ENCODE data around the gene SLC2A4RG.

Gene SLC2A4RG

DNA sequence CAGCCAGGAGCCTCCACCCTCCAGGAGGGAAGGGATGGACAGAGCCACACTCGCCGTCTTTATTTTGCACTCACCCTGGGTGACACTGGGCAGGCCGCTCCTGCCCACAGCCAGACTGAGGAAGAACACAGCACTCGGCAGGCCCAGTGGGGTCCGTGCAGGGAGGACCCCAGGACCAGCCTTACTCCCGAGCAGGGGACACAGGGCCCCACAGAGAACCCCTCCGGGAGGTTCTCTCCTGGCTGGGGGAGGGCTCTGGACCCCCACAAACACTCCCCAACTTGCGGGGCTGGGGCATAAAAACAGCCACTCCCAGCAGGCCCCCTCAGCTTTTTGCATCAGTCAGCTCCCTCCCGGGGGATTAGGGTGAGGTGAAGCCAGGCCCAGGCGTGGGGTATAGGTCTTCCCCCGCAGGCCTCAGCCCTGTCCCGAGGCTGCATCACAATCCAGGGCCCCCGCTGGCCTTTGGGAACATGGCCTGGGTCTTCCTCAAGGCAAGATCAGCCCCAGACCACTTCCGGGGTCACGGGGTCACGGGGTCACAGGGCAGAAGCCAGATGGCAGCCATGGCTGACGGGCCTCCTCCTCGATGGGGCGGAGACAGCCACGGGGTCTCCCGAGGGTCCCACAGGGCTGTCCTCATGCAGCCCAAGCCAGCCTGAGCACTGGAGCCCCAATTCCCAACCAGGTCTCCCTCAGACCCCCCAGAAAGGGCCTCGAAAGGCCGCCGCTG is 39.9 kb upstream of the SLC2A4RG start:
- DNase-seq (ENCODE audit: low read depth, low spot score): peak; percentile 7

DNA sequence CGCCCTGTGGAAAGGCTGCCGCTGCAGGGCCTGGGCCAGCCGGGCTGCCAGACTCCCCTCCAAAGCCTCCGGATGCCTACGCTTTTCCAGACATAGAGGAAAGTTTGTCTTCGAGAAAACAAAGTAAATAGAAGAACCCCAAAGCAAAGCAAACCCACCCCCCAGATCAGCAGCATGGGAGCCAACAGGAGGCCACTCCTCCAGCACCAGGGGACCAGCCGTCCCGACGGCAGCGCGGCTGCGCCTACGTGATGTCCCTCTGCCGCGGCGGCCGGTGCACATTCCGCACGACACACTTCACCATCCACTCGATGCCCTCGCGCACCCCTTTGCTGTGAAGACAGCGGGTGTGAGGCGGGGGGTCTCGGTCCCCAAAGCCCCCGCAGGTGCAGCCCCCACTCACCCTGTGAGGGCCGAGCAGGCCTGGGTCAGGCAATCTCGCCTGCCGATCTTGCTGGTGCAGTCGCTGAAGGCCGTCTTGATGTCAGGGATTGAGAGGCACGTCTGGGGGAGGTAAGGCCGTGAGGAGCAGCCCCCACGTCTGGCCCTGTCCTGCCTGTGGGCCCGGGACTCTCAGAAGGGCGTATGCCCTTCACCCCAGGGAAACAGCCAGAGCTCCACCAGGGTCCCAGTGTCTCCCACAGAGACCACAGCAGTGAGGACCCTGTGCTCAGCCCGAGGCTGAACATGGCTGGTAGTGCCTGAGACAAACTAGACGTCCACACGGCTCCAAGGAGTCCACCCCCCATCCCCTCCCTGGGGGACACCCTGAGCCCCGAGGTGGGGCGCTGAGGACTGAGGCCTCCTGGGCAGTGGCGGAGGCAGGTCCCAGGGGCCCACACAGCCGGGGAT is 39.2 kb upstream of the SLC2A4RG start:
- DNase-seq (ENCODE audit: low read depth, low spot score): peak; percentile 4

DNA sequence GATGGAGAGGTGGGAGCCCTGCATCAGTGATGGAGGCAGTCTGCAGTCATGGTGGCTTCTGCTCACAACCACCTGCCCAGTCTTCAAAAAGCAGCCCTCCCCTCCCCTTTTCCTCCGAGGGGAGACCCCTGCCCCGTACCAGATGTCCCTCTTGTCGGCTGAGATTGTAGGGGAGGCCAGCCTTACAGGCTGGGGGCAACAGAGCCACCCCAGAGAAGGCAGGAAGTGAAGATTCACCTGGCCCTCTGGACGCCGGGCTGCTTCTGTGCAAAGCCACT is 38.6 kb upstream of the SLC2A4RG start:
- DNase-seq (ENCODE audit: low read depth, low spot score): peak; percentile 1

- DNase-seq (ENCODE audit: low read depth, low spot score): peak; percentile 1
These were observed 38.1 kb upstream of the SLC2A4RG start for GRCh38 chr20:63701329-63702035.

GRCh38 chr20:63702036-63702665 is 37.4 kb upstream of the SLC2A4RG start:
- DNase-seq (ENCODE audit: low read depth, low spot score): no peak

DNA sequence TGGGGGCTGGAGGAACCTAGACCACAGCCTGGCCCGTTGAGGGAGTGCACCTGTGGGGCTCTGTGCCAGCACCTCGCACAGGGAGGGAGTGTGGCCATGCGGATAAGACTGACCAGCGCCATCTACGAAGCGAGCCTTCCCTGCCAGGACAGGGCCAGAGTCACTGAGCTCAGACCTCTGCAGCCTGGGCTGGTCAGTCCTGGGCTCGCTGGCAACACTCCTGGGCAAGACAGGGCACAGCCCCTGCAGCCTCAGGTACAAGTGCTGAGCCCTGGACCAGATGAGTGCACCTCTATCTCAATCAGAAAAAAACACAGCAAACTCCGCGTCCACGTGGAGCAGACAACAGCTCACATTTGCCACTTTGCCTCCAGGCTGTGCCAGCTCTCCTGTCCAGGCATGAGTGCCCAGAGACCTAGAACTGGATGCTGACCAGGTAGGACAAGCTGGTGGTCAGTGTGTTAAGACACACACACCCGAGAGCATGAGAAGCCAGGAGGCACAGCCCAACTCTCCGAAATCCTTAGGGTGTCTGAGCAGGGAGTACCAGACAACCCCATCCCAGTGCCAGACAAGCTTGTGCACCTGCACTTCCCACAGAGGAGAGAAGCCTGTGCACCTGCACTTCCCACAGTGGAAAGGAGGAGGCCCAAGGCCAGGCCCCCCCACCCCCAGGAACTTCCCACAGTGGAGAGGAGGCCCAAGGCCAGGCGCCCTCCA is 36.7 kb upstream of the SLC2A4RG start:
- DNase-seq (ENCODE audit: low read depth, low spot score): peak; percentile 1

DNA sequence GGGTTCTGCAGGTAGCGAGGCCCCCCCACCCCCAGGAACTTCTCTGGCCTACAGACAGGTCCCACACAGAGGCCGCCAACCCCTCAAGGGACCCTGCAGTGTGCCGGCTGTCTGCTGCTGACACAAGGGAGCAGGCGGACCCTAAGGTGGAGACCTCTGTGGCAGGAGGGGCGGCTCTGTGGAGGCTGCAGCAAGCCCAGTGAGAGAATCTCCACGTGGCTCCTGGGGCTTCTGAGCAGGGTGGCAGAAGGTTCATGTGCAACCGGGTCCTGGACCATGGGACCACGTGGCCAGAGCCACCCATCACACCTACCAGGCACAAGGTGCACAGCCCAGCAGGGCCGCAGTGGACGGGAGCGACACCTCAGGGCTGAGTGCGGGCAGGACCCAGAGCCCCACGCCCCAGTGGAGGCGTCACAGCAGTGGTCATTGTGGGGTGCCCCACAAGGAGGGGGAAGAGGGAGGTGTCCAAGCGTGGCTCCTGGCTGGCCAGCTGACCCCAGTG is 36.1 kb upstream of the SLC2A4RG start:
- DNase-seq (ENCODE audit: low read depth, low spot score): no peak

GRCh38 chr20:63703976-63704748 is 35.4 kb upstream of the SLC2A4RG start:
- DNase-seq (ENCODE audit: low read depth, low spot score): no peak

DNA sequence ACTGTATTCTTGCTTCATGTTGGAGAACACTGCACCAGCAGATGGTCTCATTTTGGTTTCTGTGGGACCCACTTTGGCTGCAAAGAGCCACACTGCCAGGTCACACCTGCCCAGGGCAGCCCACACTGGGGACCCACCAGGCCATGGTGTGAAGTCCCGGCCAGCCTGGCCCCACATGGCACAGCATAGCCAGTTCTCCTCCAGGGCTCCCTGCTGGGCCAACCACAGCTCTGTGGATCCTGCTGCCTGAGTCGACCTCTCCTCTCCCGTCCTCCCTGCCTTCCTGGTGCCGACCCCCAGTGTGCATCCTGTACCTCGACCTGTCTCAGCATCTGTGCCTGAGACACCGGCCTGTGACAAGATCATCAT is 34.8 kb upstream of the SLC2A4RG start:
- no peak for DNase-seq (ENCODE audit: low read depth, low spot score)

GRCh38 chr20:63705232-63706026 is 34.1 kb upstream of the SLC2A4RG start:
- DNase-seq (ENCODE audit: low read depth, low spot score): no peak

DNA sequence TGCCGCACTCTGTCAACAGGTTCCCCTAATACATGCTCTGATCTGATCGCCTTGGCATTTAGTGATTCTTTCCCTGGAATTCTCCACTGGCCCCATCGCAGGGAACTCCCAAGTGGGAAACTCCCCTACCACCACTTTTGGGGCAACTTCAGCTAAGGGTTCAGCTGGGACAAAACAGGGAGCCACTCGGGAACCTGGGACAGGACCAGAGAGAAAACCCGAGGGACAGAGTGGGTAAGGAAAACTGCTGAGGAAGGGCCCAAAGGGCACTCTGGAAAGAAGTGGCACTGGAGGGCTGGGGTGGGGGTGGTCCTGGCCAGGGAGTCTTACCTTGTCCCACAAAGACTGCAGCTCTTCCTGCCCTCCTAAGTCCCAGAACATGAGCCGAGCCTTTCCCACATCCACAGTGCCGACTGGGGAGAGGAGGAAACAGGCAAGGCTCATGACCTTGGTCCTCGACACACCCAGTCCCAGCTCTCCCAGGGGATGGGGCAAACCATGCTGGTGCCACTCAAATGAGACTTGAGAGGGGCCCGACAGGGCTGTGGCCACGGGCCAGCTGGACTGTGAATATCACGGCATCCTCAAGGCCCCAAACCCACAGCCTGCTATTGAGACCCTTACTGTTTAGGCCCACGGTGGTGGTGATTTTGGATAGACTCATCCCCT is 33.4 kb upstream of the SLC2A4RG start:
- DNase-seq (ENCODE audit: low read depth, low spot score): no peak

DNA sequence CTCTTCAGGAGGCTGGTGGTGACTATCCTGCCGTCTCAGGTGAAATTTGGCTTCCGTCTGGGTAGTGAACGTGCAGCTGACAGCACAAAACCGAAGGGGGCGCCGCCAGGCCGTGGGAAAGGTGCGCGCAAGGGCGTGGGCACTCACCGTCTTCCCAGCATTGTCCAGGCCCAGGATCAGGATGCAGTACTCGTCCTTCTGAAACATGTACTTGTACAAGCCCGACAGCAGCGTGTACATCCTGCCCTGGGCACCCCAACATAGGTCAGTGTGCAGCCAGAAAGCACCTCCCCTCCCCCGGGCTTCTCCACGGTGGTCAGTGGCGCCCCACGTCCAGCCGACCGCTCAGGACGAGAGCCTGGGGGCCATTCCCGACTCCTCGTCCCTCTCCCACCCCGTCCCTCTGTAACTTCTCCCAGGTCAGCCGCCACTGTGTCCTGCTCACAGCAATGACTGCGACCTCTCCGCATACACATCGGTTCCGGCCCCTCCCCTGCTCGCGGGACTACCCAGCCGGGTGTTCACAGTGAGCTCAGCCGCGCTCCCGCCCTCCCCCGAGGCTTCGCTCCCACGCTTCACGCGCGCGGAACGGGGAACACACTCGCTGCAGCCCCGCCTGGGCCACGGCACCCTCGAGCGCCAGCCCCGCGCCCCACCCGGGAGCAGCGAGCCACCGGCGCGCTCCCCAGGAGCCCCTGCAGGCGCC is 32.6 kb upstream of the SLC2A4RG start:
- peak; percentile 61 for DNase-seq (ENCODE audit: low read depth, low spot score)

DNA sequence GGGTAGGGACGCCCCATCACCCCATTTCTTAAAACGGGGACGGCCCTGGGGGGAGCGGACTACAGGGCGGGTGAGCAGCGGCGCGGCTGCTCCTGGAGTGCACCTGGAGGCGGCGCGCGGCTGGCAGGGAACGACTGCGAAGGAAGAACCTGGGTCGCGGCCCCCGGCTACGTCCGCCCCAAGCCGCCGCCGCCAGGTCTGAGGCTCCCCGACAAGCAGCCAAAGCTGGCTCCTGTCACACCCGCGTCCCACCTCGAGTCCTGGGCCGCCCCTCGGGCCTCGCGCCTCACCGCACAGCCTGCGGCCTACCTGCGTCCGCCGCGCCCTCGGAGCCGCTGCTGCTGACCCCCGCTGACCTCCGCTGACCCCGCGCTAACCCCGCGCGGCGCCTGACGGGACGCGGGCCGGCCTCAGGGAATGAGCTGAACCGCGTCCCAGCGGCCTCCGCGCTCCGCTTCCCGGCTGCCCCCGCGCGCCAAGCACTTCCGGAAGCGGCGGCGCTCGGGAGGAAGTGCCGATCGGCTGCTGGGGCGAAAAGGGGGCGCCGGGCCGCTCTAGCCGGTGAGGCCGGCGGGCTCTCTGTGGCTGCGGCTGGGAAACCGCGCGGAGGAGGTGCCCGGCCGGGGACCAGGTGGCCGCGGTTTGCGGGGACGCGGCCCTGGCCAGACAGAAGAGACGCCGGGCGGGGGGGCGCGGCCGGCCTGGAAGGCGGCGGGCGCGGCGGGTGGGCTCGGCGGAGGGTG is 31.8 kb upstream of the SLC2A4RG start, which contains the start of the genes ARFRP1 and ZGPAT:
ARFRP1 (minus strand) TSS at position 419 of the 743 bp plus-strand sequence. CDS start 885 bp downstream, outside the sequence.
ZGPAT (plus strand) TSS at position 482 of the 743 bp plus-strand sequence. CDS start 542 bp downstream, outside the sequence.
- peak; percentile 88 for DNase-seq (ENCODE audit: low read depth, low spot score)

DNA sequence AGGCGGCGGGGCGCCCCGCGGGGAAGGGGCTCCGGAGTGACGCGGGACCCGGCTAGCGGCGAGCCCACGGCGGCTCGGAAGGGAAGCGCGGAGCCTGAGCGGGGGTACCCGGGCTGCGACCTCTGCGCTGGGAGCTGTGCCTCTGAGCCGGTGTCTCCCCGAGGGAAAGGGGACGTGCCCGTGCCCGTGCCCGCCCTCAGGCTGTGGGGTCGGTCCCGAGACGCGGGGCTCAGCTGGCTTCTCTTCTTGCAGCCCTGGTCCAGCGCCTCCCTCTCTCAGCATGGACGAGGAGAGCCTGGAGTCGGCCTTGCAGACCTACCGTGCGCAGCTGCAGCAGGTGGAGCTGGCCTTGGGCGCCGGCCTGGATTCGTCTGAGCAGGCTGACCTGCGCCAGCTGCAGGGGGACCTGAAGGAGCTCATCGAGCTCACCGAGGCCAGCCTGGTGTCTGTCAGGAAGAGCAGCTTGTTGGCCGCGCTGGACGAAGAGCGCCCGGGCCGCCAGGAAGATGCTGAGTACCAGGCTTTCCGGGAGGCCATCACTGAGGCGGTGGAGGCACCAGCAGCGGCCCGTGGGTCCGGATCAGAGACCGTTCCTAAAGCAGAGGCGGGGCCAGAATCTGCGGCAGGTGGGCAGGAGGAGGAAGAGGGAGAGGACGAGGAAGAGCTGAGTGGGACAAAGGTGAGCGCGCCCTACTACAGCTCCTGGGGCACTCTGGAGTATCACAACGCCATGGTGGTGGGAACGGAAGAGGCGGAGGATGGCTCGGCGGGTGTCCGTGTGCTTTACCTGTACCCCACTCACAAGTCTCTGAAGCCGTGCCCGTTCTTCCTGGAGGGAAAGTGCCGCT is 31.1 kb upstream of the SLC2A4RG start:
- no peak for DNase-seq (ENCODE audit: low read depth, low spot score)

DNA sequence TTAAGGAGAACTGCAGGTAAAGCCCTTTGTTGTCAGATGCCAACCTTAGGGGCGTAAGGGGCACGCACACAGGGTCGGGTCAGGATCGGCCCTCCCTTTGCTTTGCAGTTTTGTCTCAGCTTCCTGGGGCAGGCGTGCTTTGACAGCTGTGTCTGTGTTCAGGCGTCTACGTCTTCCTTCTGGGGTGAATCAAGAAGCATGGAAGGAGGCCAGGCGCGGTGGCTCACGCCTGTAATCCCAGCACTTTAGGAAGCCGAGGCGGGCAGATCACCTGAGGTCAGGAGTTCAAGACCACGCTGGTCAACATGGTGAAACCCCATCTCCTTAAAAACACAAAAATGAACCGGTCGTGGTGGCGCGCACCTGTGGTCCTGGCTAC is 30.4 kb upstream of the SLC2A4RG start:
- DNase-seq (ENCODE audit: low read depth, low spot score): no peak

DNA sequence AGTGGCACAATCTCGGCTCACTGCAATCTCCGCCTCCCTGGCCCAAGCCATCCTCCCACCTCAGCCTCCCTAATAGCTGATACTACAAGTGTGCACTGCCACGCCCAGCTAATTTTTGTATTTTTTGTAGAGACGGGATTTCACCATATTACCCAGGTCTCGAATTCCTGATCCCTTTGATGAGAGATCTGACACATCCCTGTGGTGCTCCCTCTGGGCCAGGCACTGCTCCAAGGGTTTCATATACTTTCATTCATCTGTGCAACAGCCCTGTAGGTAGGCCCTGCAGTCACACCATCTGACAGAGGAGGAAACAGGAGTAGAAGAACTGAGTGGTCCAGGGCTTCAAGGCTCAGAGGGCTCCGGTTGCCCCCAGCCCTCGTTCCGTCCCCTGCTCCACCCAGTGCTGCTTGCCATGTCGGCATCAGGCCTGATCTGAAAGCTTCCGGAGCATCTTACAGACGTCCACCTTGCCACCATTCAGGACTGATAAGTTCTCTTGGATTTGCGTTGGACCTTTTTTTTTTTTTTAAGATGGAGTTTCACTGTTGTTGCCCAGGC is 28.4 kb upstream of the SLC2A4RG start:
- no peak for DNase-seq (ENCODE audit: low read depth, low spot score)
